Loucy (cell line): ENCODE measurements around the gene CATSPER1.

Experiments
- H2AFZ ChIP-seq: fragments of 200-600 bp; sonication (generic); 2 replicates; pipeline ENCODE4 v1.6.0; 2016; ENCODE audit warnings: antibody characterized with exemption, mild to moderate bottlenecking, low read length, moderate library complexity
- H3F3A ChIP-seq: fragments of 200-600 bp; 2 replicates; pipeline ENCODE4 v1.6.0; 2016; ENCODE audit warnings: antibody characterized with exemption, low read depth, mild to moderate bottlenecking
- H3K27me3 ChIP-seq: fragments of 200-600 bp; sonication (generic); 2 replicates; pipeline ENCODE4 v1.6.1; 2014; ENCODE audit warnings: low read length, mild to moderate bottlenecking; ENCODE audit not compliant: insufficient read depth, poor library complexity, severe bottlenecking
- H3K36me3 ChIP-seq: fragments of 200-600 bp; sonication (generic); 2 replicates; pipeline ENCODE4 v1.6.1; 2016; ENCODE audit warnings: low read length; ENCODE audit not compliant: insufficient read depth
- H3K4me1 ChIP-seq: fragments of 200-600 bp; sonication (generic); 2 replicates; pipeline ENCODE4 v1.5.1; 2014; ENCODE audit warnings: low read length, mild to moderate bottlenecking; ENCODE audit not compliant: insufficient read depth, poor library complexity, severe bottlenecking
- H3K4me2 ChIP-seq: fragments of 200-600 bp; sonication (generic); 2 replicates; pipeline ENCODE4 v1.6.0; 2014; ENCODE audit warnings: antibody characterized with exemption, low read length, low read depth, mild to moderate bottlenecking; ENCODE audit not compliant: poor library complexity, severe bottlenecking
- H3K4me3 ChIP-seq: fragments of 200-600 bp; sonication (generic); 2 replicates; pipeline ENCODE4 v1.5.1; 2014; ENCODE audit warnings: low read length, mild to moderate bottlenecking, mixed read lengths; ENCODE audit not compliant: poor library complexity, severe bottlenecking
- H3K79me2 ChIP-seq: fragments of 200-600 bp; sonication (generic); 2 replicates; pipeline ENCODE4 v1.6.1; 2014; ENCODE audit warnings: low read length; ENCODE audit not compliant: insufficient read depth
- H3K9ac ChIP-seq: fragments of 200-600 bp; sonication (generic); 2 replicates; pipeline ENCODE4 v1.6.0; 2014; ENCODE audit warnings: mild to moderate bottlenecking, low read depth, low read length, moderate library complexity; ENCODE audit not compliant: poor library complexity, severe bottlenecking
- H3K9me2 ChIP-seq: fragments of 200-600 bp; sonication (generic); replicated peaks from 2 replicates; pipeline ENCODE4 v1.6.1; 2016; ENCODE audit warnings: low read depth, low read length, mixed read lengths
- H3K9me3 ChIP-seq: fragments of 200-600 bp; sonication (generic); 2 replicates; pipeline ENCODE4 v1.6.1; 2014; ENCODE audit warnings: mild to moderate bottlenecking, antibody characterized with exemption, low read length, low read depth; ENCODE audit not compliant: insufficient read depth
- H4K20me1 ChIP-seq: fragments of 200-600 bp; sonication (generic); 2 replicates; pipeline ENCODE4 v1.6.0; 2014; ENCODE audit warnings: antibody characterized with exemption, low read length, mild to moderate bottlenecking; ENCODE audit not compliant: insufficient read depth, poor library complexity, severe bottlenecking
- EZH2phosphoT487 ChIP-seq: fragments of 200-600 bp; IDR thresholded peaks from 2 replicates; pipeline ENCODE4 v1.6.1; 2018; ENCODE audit warnings: antibody characterized with exemption, mild to moderate bottlenecking, moderate library complexity, borderline replicate concordance
- TF ChIP-seq, protein P1 (sequence below): fragments of 200-600 bp; sonication (generic); conservative IDR thresholded peaks from 2 replicates; pipeline ENCODE4 v1.5.1; 2014; ENCODE audit warnings: mild to moderate bottlenecking, antibody characterized with exemption, low read length

CATSPER1 gene

DNA sequence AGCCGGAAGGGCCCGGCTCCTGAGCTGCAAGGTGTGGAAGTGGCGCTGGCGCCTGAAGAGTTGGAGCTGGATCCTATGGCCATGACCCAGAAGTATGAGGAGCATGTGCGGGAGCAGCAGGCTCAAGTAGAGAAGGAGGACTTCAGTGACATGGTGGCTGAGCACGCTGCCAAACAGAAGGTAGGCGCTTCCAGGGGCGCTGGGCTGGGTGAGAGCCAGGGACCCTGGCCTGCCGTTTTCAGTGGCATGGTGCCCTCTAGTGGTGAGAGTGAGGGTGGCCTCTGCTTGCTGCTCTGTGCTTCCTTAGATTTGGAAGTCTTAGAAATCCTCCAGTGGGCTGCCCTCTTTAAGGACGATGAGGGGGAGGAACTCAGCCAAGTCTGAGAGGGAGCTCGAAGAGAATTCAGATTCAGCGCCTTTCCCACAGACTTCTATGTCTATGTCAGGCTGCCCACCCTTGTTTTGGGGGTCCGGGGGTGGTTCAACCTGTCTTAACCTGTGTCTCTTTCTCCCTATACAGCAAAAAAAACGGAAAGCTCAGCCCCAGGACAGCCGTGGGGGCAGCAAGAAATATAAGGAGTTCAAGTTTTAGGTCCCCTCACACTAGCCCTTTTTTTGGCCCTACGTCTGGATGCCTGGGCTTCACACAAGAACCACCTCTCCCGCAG lies 42.0 kb upstream of the CATSPER1 start:
- H3K9me3 ChIP-seq, result no peaks in the 10 kb centered on the region
- H3K4me1 ChIP-seq, result peaks cover 24% of the 10 kb centered on the region
- no peak overlapping the region for H3K4me3 ChIP-seq
- no peak for TF ChIP-seq EZH2phosphoT487
- TF ChIP-seq, protein P1, sequence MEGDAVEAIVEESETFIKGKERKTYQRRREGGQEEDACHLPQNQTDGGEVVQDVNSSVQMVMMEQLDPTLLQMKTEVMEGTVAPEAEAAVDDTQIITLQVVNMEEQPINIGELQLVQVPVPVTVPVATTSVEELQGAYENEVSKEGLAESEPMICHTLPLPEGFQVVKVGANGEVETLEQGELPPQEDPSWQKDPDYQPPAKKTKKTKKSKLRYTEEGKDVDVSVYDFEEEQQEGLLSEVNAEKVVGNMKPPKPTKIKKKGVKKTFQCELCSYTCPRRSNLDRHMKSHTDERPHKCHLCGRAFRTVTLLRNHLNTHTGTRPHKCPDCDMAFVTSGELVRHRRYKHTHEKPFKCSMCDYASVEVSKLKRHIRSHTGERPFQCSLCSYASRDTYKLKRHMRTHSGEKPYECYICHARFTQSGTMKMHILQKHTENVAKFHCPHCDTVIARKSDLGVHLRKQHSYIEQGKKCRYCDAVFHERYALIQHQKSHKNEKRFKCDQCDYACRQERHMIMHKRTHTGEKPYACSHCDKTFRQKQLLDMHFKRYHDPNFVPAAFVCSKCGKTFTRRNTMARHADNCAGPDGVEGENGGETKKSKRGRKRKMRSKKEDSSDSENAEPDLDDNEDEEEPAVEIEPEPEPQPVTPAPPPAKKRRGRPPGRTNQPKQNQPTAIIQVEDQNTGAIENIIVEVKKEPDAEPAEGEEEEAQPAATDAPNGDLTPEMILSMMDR, result peak; percentile 90
- peaks cover 14% of the 10 kb centered on the region for H3F3A ChIP-seq
- peaks cover 34% of the 10 kb centered on the region; the same call in 1 of the 2 replicates for H3K79me2 ChIP-seq
- no peak overlapping the region for H3K4me2 ChIP-seq
- H3K9me2 ChIP-seq, result no peaks in the 10 kb centered on the region
- H3K36me3 ChIP-seq, result peaks cover 54% of the 10 kb centered on the region
- H4K20me1 ChIP-seq, result peaks cover 20% of the 10 kb centered on the region
- no peak overlapping the region for H2AFZ ChIP-seq
- H3K9ac ChIP-seq, result no peak overlapping the region
- no peaks in the 10 kb centered on the region for H3K27me3 ChIP-seq

DNA sequence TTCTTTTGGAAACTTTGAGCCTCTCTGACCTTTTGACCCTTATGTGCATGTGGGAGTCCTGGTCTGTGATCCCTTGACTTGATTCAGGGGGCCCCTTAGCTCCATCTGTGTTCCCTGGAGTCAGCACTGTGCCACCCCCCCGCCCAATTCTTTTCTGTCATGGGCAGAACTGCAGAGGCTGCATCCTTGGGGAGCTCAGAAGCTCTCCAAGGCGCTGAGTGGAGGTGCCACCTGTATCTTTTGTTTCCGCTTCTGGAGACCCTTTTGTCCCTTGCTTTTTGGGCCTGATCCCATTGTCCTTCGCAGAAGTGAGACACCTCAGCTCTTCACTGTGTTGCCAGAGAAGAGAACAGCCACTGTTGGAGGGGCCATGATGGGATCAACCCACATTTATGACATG lies 41.4 kb upstream of the CATSPER1 start:
- peaks cover 61% of the 10 kb centered on the region for H3K36me3 ChIP-seq
- H3K9me2 ChIP-seq, result no peaks in the 10 kb centered on the region
- no peak overlapping the region for H3K4me2 ChIP-seq
- H3K27me3 ChIP-seq, result no peaks in the 10 kb centered on the region
- H3K4me3 ChIP-seq, result no peak overlapping the region
- TF ChIP-seq, protein P1, result no peak
- no peak for TF ChIP-seq EZH2phosphoT487
- H3F3A ChIP-seq, result peaks cover 14% of the 10 kb centered on the region
- peaks cover 17% of the 10 kb centered on the region for H3K4me1 ChIP-seq
- H2AFZ ChIP-seq, result no peak overlapping the region
- peaks cover 41% of the 10 kb centered on the region; the same call in 1 of the 2 replicates for H3K79me2 ChIP-seq
- H3K9me3 ChIP-seq, result no peaks in the 10 kb centered on the region
- peaks cover 20% of the 10 kb centered on the region for H4K20me1 ChIP-seq
- no peak overlapping the region for H3K9ac ChIP-seq

DNA sequence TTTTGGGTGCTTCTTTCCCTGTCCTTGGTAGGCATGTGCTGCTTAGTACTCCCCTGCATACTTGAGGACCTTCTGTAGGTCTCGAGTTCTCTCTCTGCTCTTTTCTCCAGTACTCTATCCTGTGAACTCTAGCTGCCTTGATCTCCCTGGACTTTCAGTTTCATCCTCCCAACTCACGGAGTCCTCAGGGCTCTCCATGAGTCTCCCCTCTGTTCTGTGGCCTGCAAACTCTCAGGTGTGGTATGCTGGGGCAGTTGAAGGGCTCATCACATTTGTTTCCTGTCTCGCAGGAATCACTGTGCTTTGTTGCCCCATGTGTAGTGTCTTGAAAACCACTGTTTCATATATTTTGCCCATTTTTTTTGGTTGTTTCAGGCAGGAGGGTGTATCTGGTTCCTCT lies 40.5 kb upstream of the CATSPER1 start:
- TF ChIP-seq, protein P1, result no peak
- TF ChIP-seq EZH2phosphoT487, result no peak
- no peaks in the 10 kb centered on the region for H3K9me2 ChIP-seq
- no peak overlapping the region for H3K9ac ChIP-seq
- peaks cover 20% of the 10 kb centered on the region for H4K20me1 ChIP-seq
- H3K4me1 ChIP-seq, result peaks cover 8% of the 10 kb centered on the region
- H3K79me2 ChIP-seq, result peaks cover 41% of the 10 kb centered on the region; the same call in 1 of the 2 replicates
- H2AFZ ChIP-seq, result no peak overlapping the region
- H3K4me2 ChIP-seq, result no peak overlapping the region
- H3K36me3 ChIP-seq, result peaks cover 68% of the 10 kb centered on the region
- no peaks in the 10 kb centered on the region for H3K9me3 ChIP-seq
- H3K4me3 ChIP-seq, result no peak overlapping the region
- no peaks in the 10 kb centered on the region for H3K27me3 ChIP-seq
- H3F3A ChIP-seq, result peaks cover 14% of the 10 kb centered on the region
